ENCODE measurements around the gene MIA2. TPM values are rescaled to one million over a fixed set of nuclear protein-coding genes. Genes with fewer than 3 reads are reported as not detected.

MIA2 gene
- total and polyA plus RNA-seq, 9 of the 15 experiments (the other 6 are each of a cell fraction or from before 2014, with no cell fraction given), result 6.0 to 21.8 (median 12.8) TPM

DNA sequence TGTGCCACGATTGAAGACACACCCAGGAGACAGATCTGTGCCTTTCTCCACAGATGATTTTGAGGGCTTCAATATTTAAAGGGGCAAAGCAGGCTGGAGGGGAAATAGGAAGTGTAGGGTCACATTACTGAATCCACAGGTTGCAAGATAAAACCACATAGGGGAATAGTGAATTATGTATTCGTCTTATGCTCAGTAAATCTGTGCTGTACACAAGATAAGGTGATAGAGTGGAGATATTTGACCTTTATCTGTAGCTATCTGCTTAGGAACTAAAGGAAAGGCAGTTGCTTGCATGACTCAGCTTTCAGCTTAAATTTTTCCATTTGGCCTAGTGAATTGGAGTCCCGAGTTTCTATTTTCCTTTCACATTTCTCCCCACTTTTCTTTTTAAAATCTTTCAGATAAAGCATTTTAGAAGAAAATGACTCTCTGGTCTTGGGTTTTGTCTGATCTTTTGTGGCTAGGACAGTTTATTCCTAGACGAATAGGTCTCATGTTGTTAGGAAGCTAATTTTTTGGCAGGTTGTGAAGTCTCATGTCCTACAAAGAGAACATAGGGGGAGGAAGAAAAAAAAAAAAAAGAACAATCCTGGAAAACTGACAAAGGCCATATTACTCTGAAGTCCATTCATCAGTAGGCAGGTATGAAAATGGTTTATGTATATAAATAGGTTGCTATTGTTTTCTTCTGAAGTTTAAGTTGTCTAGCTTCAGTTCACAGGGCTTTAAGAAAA lies 143.1 kb downstream of the MIA2 start (continued):
- TF ChIP-seq KDM1A (IDR thresholded peaks at IDR 0.05) (peak; percentile 83 to 85), TBP (optimal IDR thresholded peaks at IDR 0.05; ENCODE audit: low read depth, low read length) (no peak), MAFG (tag; conservative IDR thresholded peaks at IDR 0.05) (peak; percentile 57), HDAC2 (IDR thresholded peaks at IDR 0.05) (0 out of 2 replicates have a peak, but pooled peaks have one; percentile 26), SIN3B (IDR thresholded peaks at IDR 0.05; ENCODE audit: low read depth) (no peak), ZNF146 (CRISPR knock-in tag; IDR thresholded peaks at IDR 0.05; ENCODE audit: unreplicated experiment) (no peak), HDAC1 (IDR thresholded peaks at IDR 0.05) (peak in 1 of 2 experiments; percentile 66; a peak in 2 of 4 replicates), NFE2 (IDR thresholded peaks at IDR 0.05; ENCODE audit: low read depth) (peak; percentile 71), HDGF (IDR thresholded peaks at IDR 0.05) (no peak), CBX2 (IDR thresholded peaks at IDR 0.05; ENCODE audit: insufficient read depth, low read length, poor library complexity, severe bottlenecking) (no peak), TEAD1 (CRISPR knock-in tag; IDR thresholded peaks at IDR 0.05) (no peak), SMARCE1 (IDR thresholded peaks at IDR 0.05) (peak; percentile 47; the same call in 1 of the 2 replicates), MAFK (IDR thresholded peaks at IDR 0.05; ENCODE audit: low read length) (peak; percentile 20; the same call in 1 of the 2 replicates), SIN3A (IDR thresholded peaks at IDR 0.05; ENCODE audit: borderline replicate concordance in 2 of 2, control insufficient read depth in 1 of 2, low read depth in 2 of 2, low read length in 2 of 2) (no peak), ILF3 (IDR thresholded peaks at IDR 0.05; ENCODE audit: borderline replicate concordance) (no peak), DPF2 (IDR thresholded peaks at IDR 0.05) (0 out of 2 replicates have a peak, but pooled peaks have one; percentile 18), STAT5B (CRISPR knock-in tag; IDR thresholded peaks at IDR 0.05) (no peak), SMARCA4 (IDR thresholded peaks at IDR 0.05) (0 out of 2 replicates have a peak, but pooled peaks have one; percentile 15), U2AF2 (optimal IDR thresholded peaks at IDR 0.05; ENCODE audit: low read depth, low read length) (no peak)
- TF ChIP-seq, protein P1, sequence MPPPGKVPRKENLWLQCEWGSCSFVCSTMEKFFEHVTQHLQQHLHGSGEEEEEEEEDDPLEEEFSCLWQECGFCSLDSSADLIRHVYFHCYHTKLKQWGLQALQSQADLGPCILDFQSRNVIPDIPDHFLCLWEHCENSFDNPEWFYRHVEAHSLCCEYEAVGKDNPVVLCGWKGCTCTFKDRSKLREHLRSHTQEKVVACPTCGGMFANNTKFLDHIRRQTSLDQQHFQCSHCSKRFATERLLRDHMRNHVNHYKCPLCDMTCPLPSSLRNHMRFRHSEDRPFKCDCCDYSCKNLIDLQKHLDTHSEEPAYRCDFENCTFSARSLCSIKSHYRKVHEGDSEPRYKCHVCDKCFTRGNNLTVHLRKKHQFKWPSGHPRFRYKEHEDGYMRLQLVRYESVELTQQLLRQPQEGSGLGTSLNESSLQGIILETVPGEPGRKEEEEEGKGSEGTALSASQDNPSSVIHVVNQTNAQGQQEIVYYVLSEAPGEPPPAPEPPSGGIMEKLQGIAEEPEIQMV (tag; conservative IDR thresholded peaks at IDR 0.05; ENCODE audit: low read depth), result no peak
- TF ChIP-seq, protein P2, sequence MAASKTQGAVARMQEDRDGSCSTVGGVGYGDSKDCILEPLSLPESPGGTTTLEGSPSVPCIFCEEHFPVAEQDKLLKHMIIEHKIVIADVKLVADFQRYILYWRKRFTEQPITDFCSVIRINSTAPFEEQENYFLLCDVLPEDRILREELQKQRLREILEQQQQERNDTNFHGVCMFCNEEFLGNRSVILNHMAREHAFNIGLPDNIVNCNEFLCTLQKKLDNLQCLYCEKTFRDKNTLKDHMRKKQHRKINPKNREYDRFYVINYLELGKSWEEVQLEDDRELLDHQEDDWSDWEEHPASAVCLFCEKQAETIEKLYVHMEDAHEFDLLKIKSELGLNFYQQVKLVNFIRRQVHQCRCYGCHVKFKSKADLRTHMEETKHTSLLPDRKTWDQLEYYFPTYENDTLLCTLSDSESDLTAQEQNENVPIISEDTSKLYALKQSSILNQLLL (CRISPR knock-in tag; IDR thresholded peaks at IDR 0.05; ENCODE audit: borderline replicate concordance), result no peak
- TF ChIP-seq, protein P3, sequence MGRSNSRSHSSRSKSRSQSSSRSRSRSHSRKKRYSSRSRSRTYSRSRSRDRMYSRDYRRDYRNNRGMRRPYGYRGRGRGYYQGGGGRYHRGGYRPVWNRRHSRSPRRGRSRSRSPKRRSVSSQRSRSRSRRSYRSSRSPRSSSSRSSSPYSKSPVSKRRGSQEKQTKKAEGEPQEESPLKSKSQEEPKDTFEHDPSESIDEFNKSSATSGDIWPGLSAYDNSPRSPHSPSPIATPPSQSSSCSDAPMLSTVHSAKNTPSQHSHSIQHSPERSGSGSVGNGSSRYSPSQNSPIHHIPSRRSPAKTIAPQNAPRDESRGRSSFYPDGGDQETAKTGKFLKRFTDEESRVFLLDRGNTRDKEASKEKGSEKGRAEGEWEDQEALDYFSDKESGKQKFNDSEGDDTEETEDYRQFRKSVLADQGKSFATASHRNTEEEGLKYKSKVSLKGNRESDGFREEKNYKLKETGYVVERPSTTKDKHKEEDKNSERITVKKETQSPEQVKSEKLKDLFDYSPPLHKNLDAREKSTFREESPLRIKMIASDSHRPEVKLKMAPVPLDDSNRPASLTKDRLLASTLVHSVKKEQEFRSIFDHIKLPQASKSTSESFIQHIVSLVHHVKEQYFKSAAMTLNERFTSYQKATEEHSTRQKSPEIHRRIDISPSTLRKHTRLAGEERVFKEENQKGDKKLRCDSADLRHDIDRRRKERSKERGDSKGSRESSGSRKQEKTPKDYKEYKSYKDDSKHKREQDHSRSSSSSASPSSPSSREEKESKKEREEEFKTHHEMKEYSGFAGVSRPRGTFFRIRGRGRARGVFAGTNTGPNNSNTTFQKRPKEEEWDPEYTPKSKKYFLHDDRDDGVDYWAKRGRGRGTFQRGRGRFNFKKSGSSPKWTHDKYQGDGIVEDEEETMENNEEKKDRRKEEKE (IDR thresholded peaks at IDR 0.05; ENCODE audit: borderline replicate concordance in 1 of 2, control insufficient read depth in 1 of 2, low read depth in 2 of 2, low read length in 1 of 2), result no peak
